Measurements from ENCODE around the gene CREBRF. TPM values are rescaled to one million over a fixed set of nuclear protein-coding genes. Genes with fewer than 3 reads are reported as not detected.

CREBRF gene
- total and polyA plus RNA-seq, 9 of the 15 experiments (the other 6 are each of a cell fraction or from before 2014, with no cell fraction given), result 1.1 to 4.9 (median 2.9) TPM

GRCh38 chr5:173144200-173145176, 88.3 kb downstream of the CREBRF start, which contains the start of gene BNIP1 (continued):
- TF ChIP-seq ZZZ3 (IDR thresholded peaks at IDR 0.05) (no peak; the same call in 1 of the 2 replicates), ESRRB (CRISPR knock-in tag; IDR thresholded peaks at IDR 0.05; ENCODE audit: borderline replicate concordance) (no peak), THRB (CRISPR knock-in tag; conservative IDR thresholded peaks at IDR 0.05) (no peak), ZNF253 (CRISPR knock-in tag; conservative IDR thresholded peaks at IDR 0.05) (no peak), ZSCAN32 (CRISPR knock-in tag; IDR thresholded peaks at IDR 0.05) (no peak), HMGXB4 (CRISPR knock-in tag; IDR thresholded peaks at IDR 0.05) (peak; percentile 49; the same call in 1 of the 2 replicates), NFE2L1 (tag; IDR thresholded peaks at IDR 0.05; ENCODE audit: borderline replicate concordance, low read depth) (no peak), ZNF696 (CRISPR knock-in tag; conservative IDR thresholded peaks at IDR 0.05) (no peak), PREB (CRISPR knock-in tag; IDR thresholded peaks at IDR 0.05) (no peak), ZNF785 (CRISPR knock-in tag; IDR thresholded peaks at IDR 0.05) (no peak), SREBF1 (IDR thresholded peaks at IDR 0.05; ENCODE audit: borderline replicate concordance, low read depth, low read length) (no peak), SP2 (IDR thresholded peaks at IDR 0.05; ENCODE audit: extremely low read depth, low read depth, low read length, poor library complexity, severe bottlenecking) (no peak), HNRNPUL1 (IDR thresholded peaks at IDR 0.05; ENCODE audit: low read length) (no peak), SMARCC2 (IDR thresholded peaks at IDR 0.05; ENCODE audit: low read depth) (no peak), ZNF740 (CRISPR knock-in tag; IDR thresholded peaks at IDR 0.05) (peak; percentile 92), ZNF740 (tag; IDR thresholded peaks at IDR 0.05) (peak in 1 of 2 experiments; percentile 83; a peak in 1 of 4 replicates), BRD9 (IDR thresholded peaks at IDR 0.05; ENCODE audit: low read depth, partially characterized antibody) (peak; percentile 55), MBD2 (IDR thresholded peaks at IDR 0.05; ENCODE audit: borderline replicate concordance, low read depth) (peak; percentile 68; the same call in 1 of the 2 replicates), THRAP3 (IDR thresholded peaks at IDR 0.05; ENCODE audit: borderline replicate concordance) (no peak), MXD1 (CRISPR knock-in tag; IDR thresholded peaks at IDR 0.05; ENCODE audit: borderline replicate concordance, poor library complexity, severe bottlenecking) (peak; percentile 43), BCOR (IDR thresholded peaks at IDR 0.05) (peak; percentile 53), ZNF224 (CRISPR knock-in tag; IDR thresholded peaks at IDR 0.05) (0 out of 2 replicates have a peak, but pooled peaks have one; percentile 40)
